ENCODE measurements around the gene COPZ1. TPM values are rescaled to one million over a fixed set of nuclear protein-coding genes. Genes with fewer than 3 reads are reported as not detected.

The COPZ1 gene
- total and polyA plus RNA-seq, 2 donors (not counting 3 experiments of a cell fraction or from before 2014, with no cell fraction given) = 143 to 174 TPM

DNA sequence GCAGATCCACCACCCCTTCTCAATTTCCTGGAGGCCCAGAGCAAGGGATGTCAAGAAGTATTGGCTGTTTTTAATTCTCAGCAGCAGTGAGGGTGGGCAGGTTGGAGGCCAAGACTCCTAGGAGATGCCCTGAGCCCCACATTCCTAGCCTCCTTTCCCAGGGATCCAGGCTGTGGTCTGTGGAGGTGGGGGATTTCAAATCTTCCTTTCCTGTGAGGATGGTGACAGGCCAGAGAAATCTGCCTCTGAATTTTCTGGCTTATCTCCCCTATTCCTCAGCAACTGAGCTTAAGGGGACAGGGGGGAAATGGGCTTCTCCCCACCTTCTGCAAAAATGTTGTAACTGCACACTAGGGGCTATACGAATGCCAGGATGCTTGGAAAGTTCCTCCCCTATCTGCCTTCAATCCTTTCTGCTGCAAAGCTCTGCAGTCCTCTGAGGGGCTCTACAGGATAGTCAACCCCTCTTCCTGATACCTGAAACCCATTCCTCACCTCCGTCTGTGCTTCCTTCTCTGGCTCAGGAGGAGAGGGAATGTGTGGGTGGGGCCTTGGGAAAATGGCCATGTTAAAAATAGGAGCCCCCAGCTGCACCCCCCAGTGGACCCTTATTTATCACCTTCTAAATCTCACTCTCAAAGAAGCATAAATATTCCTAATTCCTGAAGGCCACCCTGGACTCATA is 32.7 kb downstream of the COPZ1 start:
- POLR2A ChIA-PET = no interaction called here
- no peak overlapping the region for H3K4me3 ChIP-seq (replicated peaks in 1 of 3; ENCODE audit: insufficient read depth in 1 of 3, low read depth in 1 of 3, low read length in 3 of 3)

DNA sequence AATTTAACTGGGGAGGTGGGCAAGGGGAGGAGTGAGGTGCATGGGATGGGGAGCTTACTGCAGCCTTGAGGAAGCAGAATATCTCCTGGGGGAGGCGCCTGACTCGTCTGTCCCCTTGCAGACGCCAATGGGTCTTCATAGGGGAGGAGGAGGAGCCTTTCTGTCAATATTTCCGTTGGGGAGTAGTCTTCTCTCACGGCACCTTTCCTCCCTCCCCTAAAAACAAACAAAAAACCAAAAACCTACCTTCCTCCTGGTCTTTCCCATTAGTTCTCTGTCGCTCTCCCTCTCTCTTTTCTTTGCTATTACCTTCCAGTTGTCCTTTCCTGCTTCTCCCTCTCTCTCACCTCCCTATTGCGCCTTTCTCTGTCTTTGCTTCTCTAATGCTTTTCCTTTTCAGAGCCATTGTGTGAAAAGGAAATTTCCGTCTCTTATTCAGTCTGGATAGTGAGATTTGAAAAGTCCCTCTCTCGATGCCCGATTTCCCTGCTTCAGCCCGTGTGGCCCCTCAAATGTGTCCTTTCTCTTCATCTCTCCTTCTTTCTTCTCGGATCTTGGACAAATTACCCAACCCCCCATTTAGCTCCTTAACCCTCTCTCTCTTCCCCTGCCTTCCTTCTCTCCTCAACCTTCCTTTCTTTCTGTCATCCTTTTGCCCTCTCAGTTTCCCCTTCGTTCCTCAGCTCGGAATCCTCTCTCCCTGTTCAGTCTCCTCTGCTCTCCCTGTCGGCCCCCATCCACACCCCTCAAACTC is 33.4 kb downstream of the COPZ1 start:
- peak; percentile 16 for TF ChIP-seq POLR2A (IDR thresholded peaks at IDR 0.05; ENCODE audit: low read depth, low read length)
- no peak for TF ChIP-seq GATA2 (IDR thresholded peaks at IDR 0.05; ENCODE audit: insufficient read depth, insufficient read length, low read depth, low read length)
- no peak for TF ChIP-seq JUN (IDR thresholded peaks at IDR 0.05; ENCODE audit: borderline replicate concordance, insufficient read depth, insufficient read length, low read depth)
- no peak for TF ChIP-seq EZH2 (IDR thresholded peaks at IDR 0.05; ENCODE audit: borderline replicate concordance, low read depth, low read length, severe bottlenecking)
- Histone ChIP-seq H3K9me1 (replicated peaks; ENCODE audit: control insufficient read depth, extremely low read depth, insufficient read depth, low read length) (no peaks in the 10 kb centered on the region), H3K9me3 (replicated peaks; ENCODE audit: control insufficient read depth, insufficient read depth, low read length) (no peaks in the 10 kb centered on the region), H3K27me3 (ENCODE audit: control insufficient read depth in 2 of 2, insufficient read depth in 2 of 2, low read length in 2 of 2) (no peaks in the 10 kb centered on the region), H3K79me2 (ENCODE audit: control insufficient read depth, insufficient read depth, low read length) (no peaks in the 10 kb centered on the region), H3K9ac (replicated peaks; ENCODE audit: extremely low read depth, insufficient read depth, low read length) (peak overlapping the region; percentile 81), H3K4me2 (ENCODE audit: insufficient read depth, low read length) (peak overlapping the region; percentile 79), H3K4me1 (ENCODE audit: control insufficient read depth, extremely low read depth, insufficient read depth, low read length) (peaks cover 27% of the 10 kb centered on the region), H3K36me3 (ENCODE audit: control insufficient read depth in 2 of 2, extremely low read depth in 1 of 2, insufficient read depth in 2 of 2, low read length in 2 of 2) (no peaks in the 10 kb centered on the region), H4K20me1 (replicated peaks; ENCODE audit: control insufficient read depth, extremely low read depth, insufficient read depth, low read length) (no peaks in the 10 kb centered on the region), H2AFZ (ENCODE audit: low read depth, low read length) (peak overlapping the region; percentile 87), H3K27ac (ENCODE audit: insufficient read depth, low read depth, low read length) (peak overlapping the region; percentile 73), H3K4me3 (replicated peaks in 1 of 3; ENCODE audit: insufficient read depth in 1 of 3, low read depth in 1 of 3, low read length in 3 of 3) (peak overlapping the region; percentile 27 to 69 (median 69))
- ChIA-PET POLR2A (interaction anchor here (1.1 to 1.3 kb wide), 3 partner anchors 12 to 77 kb away, joined by 5 to 11 read pairs (median 7); partner anchors contain the start of genes CBX5, COPZ1 and HNRNPA1), CTCF (interaction anchor here (0.8 to 7.8 kb wide), 12 partner anchors 8 to 374 kb away, joined by 3 to 61 read pairs (median 12); partner anchors contain the start of genes CBX5, COPZ1, HNRNPA1 and HOXC10)
- no peak for FAIRE-seq
- BruUV-seq (replicated peaks) = TSS peak; percentile 40
- dilution Hi-C loops (cut with MboI; ENCODE audit: extremely low pct_ligation_motif_present, low sequenced_read_pairs) = no loop called here
- intact Hi-C loops (cut with micrococcal nuclease) = loop anchor here (2.0 kb wide), 1 partner anchor 100 kb away; no protein-coding TSS in a partner anchor
- peak; percentile 47 for DNase-seq (ENCODE audit: low read depth, low spot score)

More for the DNA sequence above, 32.7 kb downstream of the COPZ1 start:
- Histone ChIP-seq H3K36me3 (ENCODE audit: control insufficient read depth in 2 of 2, extremely low read depth in 1 of 2, insufficient read depth in 2 of 2, low read length in 2 of 2) (no peaks in the 10 kb centered on the region), H3K27ac (ENCODE audit: insufficient read depth, low read depth, low read length) (no peak overlapping the region), H2AFZ (ENCODE audit: low read depth, low read length) (no peak overlapping the region), H3K9me3 (replicated peaks; ENCODE audit: control insufficient read depth, insufficient read depth, low read length) (no peaks in the 10 kb centered on the region), H3K9ac (replicated peaks; ENCODE audit: extremely low read depth, insufficient read depth, low read length) (no peak overlapping the region), H3K4me2 (ENCODE audit: insufficient read depth, low read length) (no peak overlapping the region), H4K20me1 (replicated peaks; ENCODE audit: control insufficient read depth, extremely low read depth, insufficient read depth, low read length) (no peaks in the 10 kb centered on the region), H3K9me1 (replicated peaks; ENCODE audit: control insufficient read depth, extremely low read depth, insufficient read depth, low read length) (no peaks in the 10 kb centered on the region), H3K27me3 (ENCODE audit: control insufficient read depth in 2 of 2, insufficient read depth in 2 of 2, low read length in 2 of 2) (no peaks in the 10 kb centered on the region), H3K4me1 (ENCODE audit: control insufficient read depth, extremely low read depth, insufficient read depth, low read length) (peaks cover 27% of the 10 kb centered on the region), H3K79me2 (ENCODE audit: control insufficient read depth, insufficient read depth, low read length) (no peaks in the 10 kb centered on the region)
- no peak for FAIRE-seq
- dilution Hi-C loops (cut with MboI; ENCODE audit: extremely low pct_ligation_motif_present, low sequenced_read_pairs) (no loop called here), intact Hi-C loops (cut with micrococcal nuclease) (loop anchor here (2.0 kb wide), 1 partner anchor 99 kb away; no protein-coding TSS in a partner anchor)
- BruUV-seq (replicated peaks) = no TSS peak
- CTCF ChIA-PET = interaction anchor here (1.2 to 7.8 kb wide), 5 partner anchors 22 to 106 kb away, joined by 3 to 61 read pairs (median 21); partner anchors contain the start of genes CBX5, COPZ1 and HNRNPA1
- TF ChIP-seq EZH2 (IDR thresholded peaks at IDR 0.05; ENCODE audit: borderline replicate concordance, low read depth, low read length, severe bottlenecking) (no peak), JUN (IDR thresholded peaks at IDR 0.05; ENCODE audit: borderline replicate concordance, insufficient read depth, insufficient read length, low read depth) (no peak)
- no peak for DNase-seq (ENCODE audit: low read depth, low spot score)

Measured in endothelial cell of umbilical vein (primary cell).